Stomach (tissue), 9 donors: Measurements from ENCODE around the gene RSRP1. TPM values are rescaled to one million over a fixed set of nuclear protein-coding genes. Genes with fewer than 3 reads are reported as not detected.
A peak's percentile ranks its signal among the peaks of the same experiment; 100 is the strongest.

Experiments
- DNase-seq, 2 donors: peaks; one replicate each; pipeline versions ENCODE4 v3.0.0 to v3.0.0-alpha.2; 2013 to 2019
- H3K27ac ChIP-seq, 5 donors: fragments of 200-600 bp in 4 of 5; sonication (generic) in 4 of 5; one replicate each; pipeline ENCODE4 v1.5.1; 2013 to 2019; ENCODE audit warnings: mild to moderate bottlenecking in 1 of 5, moderate library complexity in 1 of 5
- H3K27me3 ChIP-seq, 3 donors: fragments of 200-600 bp; sonication (generic); one replicate each; pipeline ENCODE4 v1.5.1; 2017 to 2019; ENCODE audit warnings: mixed run types in 1 of 3
- H3K36me3 ChIP-seq, 4 donors: fragments of 200-600 bp; sonication (generic); 1 replicate in 3 of 4; 2 replicates in 1 of 4; pipeline ENCODE4 v1.5.1; 2016 to 2019
- H3K4me1 ChIP-seq, 4 donors: fragments of 200-600 bp; sonication (generic); one replicate each; pipeline ENCODE4 v1.5.1; 2016 to 2019
- H3K4me3 ChIP-seq, 4 donors: fragments of 200-600 bp; sonication (generic) in 3 of 4; one replicate each; pipeline ENCODE4 v1.5.1; 2016 to 2019; ENCODE audit warnings: mild to moderate bottlenecking in 1 of 4
- H3K9me3 ChIP-seq, 4 donors: fragments of 200-600 bp; sonication (generic); one replicate each; pipeline ENCODE4 v1.5.1; 2016 to 2019
- CTCF ChIP-seq, 7 experiments: fragments of 450-650 bp in 4 of 7; fragments of 200-600 bp in 3 of 7; sonication (generic) in 3 of 7; IDR thresholded peaks; one replicate each; pipeline ENCODE4 v1.5.1; 2016 to 2019; ENCODE audit warnings: antibody characterized with exemption in 7 of 7, control low read depth in 2 of 7, mild to moderate bottlenecking in 1 of 7
- EP300 ChIP-seq: sonication (generic); formaldehyde crosslinking; IDR thresholded peaks from one replicate; pipeline ENCODE4 v1.6.1; 2017; ENCODE audit warnings: antibody characterized with exemption
- POLR2A ChIP-seq, 4 donors: fragments of 450-650 bp; IDR thresholded peaks; one replicate each; pipeline ENCODE4 v1.6.1; 2016; ENCODE audit warnings: antibody characterized with exemption in 4 of 4, control low read depth in 2 of 4, mild to moderate bottlenecking in 1 of 4, moderate library complexity in 1 of 4
- POLR2AphosphoS5 ChIP-seq, 3 donors: sonication (generic); formaldehyde crosslinking; IDR thresholded peaks; one replicate each; pipeline ENCODE4 v1.6.1; 2016; ENCODE audit warnings: antibody characterized with exemption in 3 of 3
- WGBS, 5 donors: extraction: QIAGEN DNeasy Blood & Tissue Kit in 3 of 5; methylation state at CpG; one replicate each; pipeline versions ENCODE4 v1.1.5 to v1.1.7; 2013 to 2018; 5-methylcytosine and 5-hydroxymethylcytosine counted together
- intact Hi-C: fragments of 100-400 bp; cut with DNase I; formaldehyde crosslinking; loops from one replicate; pipeline ENCODE4 v1.15.1; 2023; ENCODE audit warnings: low total_unique reads
- polyA plus RNA-seq, 3 donors: library from polyadenylated mRNA; stranded (reverse); fragments of 200-250 nt; gene quantifications; one replicate each; pipeline ENCODE4 v1.2.3, GENCODE V29; 2013
- total RNA-seq, 5 donors: library from RNA; depleted of rRNA; stranded (reverse); fragments of >200 nt; gene quantifications; one replicate each; pipeline versions ENCODE4 v1.1.0 to v1.2.3, GENCODE V29; 2014 to 2016
- donor health status: healthy with polysubstance abuse.
- donor health status: Bipolar disorder and iron deficiency.
- donor health status: healthy.

RSRP1 gene
- total and polyA plus RNA-seq, 8 donors, result 12.8 to 476 (median 151) TPM

- DNase-seq, result no peak
- Histone ChIP-seq H3K27ac (peak overlapping the region; percentile 93 to 100 (median 99)), H3K9me3 (no peaks in the 10 kb centered on the region), H3K4me1 (peaks cover 23 to 39% (median 30%) of the 10 kb centered on the region in 4 donors), H3K27me3 (no peaks in the 10 kb centered on the region), H3K36me3 (peaks cover 19 to 28% (median 25%) of the 10 kb centered on the region in 4 donors), H3K4me3 (peak overlapping the region; percentile 81 to 99 (median 88))
- WGBS, 5 donors, result 21 to 29% (median 28%) methylated on average over 22 to 30 of the region's 30 CpGs
- intact Hi-C loops, result no loop called here
- TF ChIP-seq CTCF (IDR thresholded peaks at IDR 0.05), result no peak
- no peak for TF ChIP-seq POLR2A (IDR thresholded peaks at IDR 0.05)
- no peak for TF ChIP-seq POLR2AphosphoS5 (IDR thresholded peaks at IDR 0.05)
- no peak for TF ChIP-seq EP300
Observed at GRCh38 chr1:25247829-25248754, 838 bp upstream of the RSRP1 start.

DNA sequence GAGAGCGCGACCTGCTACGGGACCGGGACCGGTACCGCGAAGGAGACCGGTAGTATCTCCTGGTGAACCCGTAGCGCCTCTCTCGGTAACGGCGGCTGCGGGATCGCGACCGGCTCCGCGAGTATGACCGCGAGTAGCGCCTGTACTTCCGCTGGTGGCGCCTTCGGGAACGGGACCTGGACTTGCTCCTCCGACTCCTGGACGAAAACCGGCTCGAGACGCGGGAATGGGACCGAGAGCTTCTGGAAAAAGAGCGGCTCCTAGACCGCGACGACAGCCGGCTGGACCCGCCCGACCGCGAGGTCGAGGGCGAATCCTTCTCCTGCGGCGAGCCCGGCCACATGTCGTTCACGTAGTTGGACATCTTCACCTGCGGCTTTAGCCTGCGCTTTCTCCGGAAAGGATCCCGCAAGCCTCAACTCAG, 642 bp downstream of the RSRP1 start:
- 0 to 1% (median 0%) methylated on average over 27 to 53 of the region's 53 CpGs for WGBS, 5 donors
- Histone ChIP-seq H3K27ac (peak overlapping the region; percentile 93 to 100 (median 99)), H3K36me3 (peaks cover 33 to 43% (median 39%) of the 10 kb centered on the region in 4 donors), H3K27me3 (no peaks in the 10 kb centered on the region), H3K4me3 (peak overlapping the region; percentile 81 to 99 (median 88)), H3K9me3 (no peaks in the 10 kb centered on the region), H3K4me1 (peaks cover 23 to 54% (median 35%) of the 10 kb centered on the region in 4 donors)
- DNase-seq, result peak in 1 of 2 donors; percentile 34
- intact Hi-C loops, result no loop called here
- TF ChIP-seq POLR2A (IDR thresholded peaks at IDR 0.05) (no peak), CTCF (IDR thresholded peaks at IDR 0.05) (no peak), EP300 (no peak), POLR2AphosphoS5 (IDR thresholded peaks at IDR 0.05) (no peak)

GRCh38 chr1:25245809-25246599, 1.2 kb downstream of the RSRP1 start:
- H3K27ac ChIP-seq, result peak overlapping the region; percentile 93 to 100 (median 99)
- H3K36me3 ChIP-seq, result peaks cover 33 to 49% (median 45%) of the 10 kb centered on the region in 4 donors
- intact Hi-C loops, result no loop called here
- H3K4me1 ChIP-seq, result peaks cover 23 to 60% (median 40%) of the 10 kb centered on the region in 4 donors
- TF ChIP-seq EP300 (no peak), CTCF (IDR thresholded peaks at IDR 0.05) (no peak), POLR2A (IDR thresholded peaks at IDR 0.05) (no peak), POLR2AphosphoS5 (IDR thresholded peaks at IDR 0.05) (no peak)
- no peaks in the 10 kb centered on the region for H3K27me3 ChIP-seq
- peak in 1 of 2 donors; percentile 31 for DNase-seq
- WGBS, 5 donors, result 7 to 19% (median 12%) methylated on average over 27 to 30 of the region's 30 CpGs
- H3K9me3 ChIP-seq, result no peaks in the 10 kb centered on the region
- peak overlapping the region; percentile 81 to 99 (median 88) for H3K4me3 ChIP-seq

GRCh38 chr1:25245393-25245792, 1.9 kb downstream of the RSRP1 start:
- no peak for TF ChIP-seq CTCF (IDR thresholded peaks at IDR 0.05)
- TF ChIP-seq POLR2A (IDR thresholded peaks at IDR 0.05), result no peak
- no peak for TF ChIP-seq EP300
- no peak for TF ChIP-seq POLR2AphosphoS5 (IDR thresholded peaks at IDR 0.05)
- Histone ChIP-seq H3K4me1 (peaks cover 28 to 66% (median 46%) of the 10 kb centered on the region in 4 donors), H3K9me3 (no peaks in the 10 kb centered on the region), H3K36me3 (peaks cover 33 to 55% (median 48%) of the 10 kb centered on the region in 4 donors), H3K27me3 (no peaks in the 10 kb centered on the region), H3K4me3 (peak overlapping the region; percentile 81 to 99 (median 88)), H3K27ac (peak overlapping the region in 4 of 5 donors; percentile 99 to 100 (median 99))
- WGBS, 5 donors, result 60 to 73% (median 64%) methylated on average over 5 of the region's 5 CpGs
- no peak for DNase-seq
- intact Hi-C loops, result no loop called here
